Progenitor cell of endocrine pancreas (in vitro differentiated cells): ENCODE data around the gene NAA60. TPM values are rescaled to one million over a fixed set of nuclear protein-coding genes. Genes with fewer than 3 reads are reported as not detected.
"Not testable (repeated sequence)": the region's sequence is repeated elsewhere in the genome, so short reads cannot be mapped to it uniquely, and the experiment has no call there.

Experiments used
- DNase-seq: peaks from one replicate; pipeline ENCODE4 v3.0.0; 2021; ENCODE audit warnings: low spot score; ENCODE audit not compliant: unreplicated experiment
- H3K27ac Mint-ChIP-seq: 2 replicates; pipeline ENCODE4 v1.8.0; 2021; ENCODE audit warnings: mild to moderate bottlenecking, moderate library complexity, mixed read lengths
- H3K27me3 Mint-ChIP-seq: 2 replicates; pipeline ENCODE4 v1.8.0; 2021; ENCODE audit warnings: mixed read lengths
- H3K36me3 Mint-ChIP-seq: 2 replicates; pipeline ENCODE4 v1.8.0; 2022; ENCODE audit warnings: mixed read lengths; ENCODE audit not compliant: insufficient read depth
- H3K4me1 Mint-ChIP-seq: 2 replicates; pipeline ENCODE4 v1.8.0; 2021; ENCODE audit warnings: low read depth, mixed read lengths
- H3K4me3 Mint-ChIP-seq: 2 replicates; pipeline ENCODE4 v1.8.0; 2021; ENCODE audit warnings: low read depth, mild to moderate bottlenecking, moderate library complexity, mixed read lengths
- H3K9me3 Mint-ChIP-seq: 2 replicates; pipeline ENCODE4 v1.8.0; 2021; ENCODE audit warnings: low read depth, mixed read lengths
- CTCF ChIP-seq: fragments of 200-600 bp; sonication (generic); IDR thresholded peaks from one replicate; pipeline ENCODE4 v1.5.0; 2021; ENCODE audit warnings: antibody characterized with exemption, mild to moderate bottlenecking; ENCODE audit not compliant: unreplicated experiment
- total RNA-seq: library from RNA; stranded (reverse); gene quantifications from 2 replicates; pipeline ENCODE4 v1.2.1, GENCODE V29; 2021

Gene NAA60
- total RNA-seq, 1 donor from 2014 or later, result 71.3 TPM

GRCh38 chr16:3495176-3495575, 51.7 kb downstream of the NAA60 start, which contains the start of gene C16orf90:
TSS of gene C16orf90 (minus strand) at chr16:3495489. CDS start at chr16:3495421, 68 bp downstream.
- Mint-ChIP-seq H3K27ac (no peak within 1 kb of the TSS), H3K36me3 (no peaks in the 10 kb centered on the region), H3K9me3 (no peaks in the 10 kb centered on the region), H3K4me1 (no peaks in the 10 kb centered on the region), H3K4me3 (no peak within 1 kb of the TSS), H3K27me3 (no peaks in the 10 kb centered on the region)
- TF ChIP-seq CTCF, result no peak
- no peak for DNase-seq

- H3K36me3 Mint-ChIP-seq, result no peaks in the 10 kb centered on the region
- H3K27ac Mint-ChIP-seq, result no peak overlapping the region
- no peaks in the 10 kb centered on the region for H3K27me3 Mint-ChIP-seq
- no peak for TF ChIP-seq CTCF
- no peak for DNase-seq
- no peak overlapping the region for H3K4me3 Mint-ChIP-seq
- H3K9me3 Mint-ChIP-seq, result no peaks in the 10 kb centered on the region
- H3K4me1 Mint-ChIP-seq, result peaks cover 4% of the 10 kb centered on the region
These were observed 52.9 kb downstream of the NAA60 start for GRCh38 chr16:3496386-3496785.

DNA sequence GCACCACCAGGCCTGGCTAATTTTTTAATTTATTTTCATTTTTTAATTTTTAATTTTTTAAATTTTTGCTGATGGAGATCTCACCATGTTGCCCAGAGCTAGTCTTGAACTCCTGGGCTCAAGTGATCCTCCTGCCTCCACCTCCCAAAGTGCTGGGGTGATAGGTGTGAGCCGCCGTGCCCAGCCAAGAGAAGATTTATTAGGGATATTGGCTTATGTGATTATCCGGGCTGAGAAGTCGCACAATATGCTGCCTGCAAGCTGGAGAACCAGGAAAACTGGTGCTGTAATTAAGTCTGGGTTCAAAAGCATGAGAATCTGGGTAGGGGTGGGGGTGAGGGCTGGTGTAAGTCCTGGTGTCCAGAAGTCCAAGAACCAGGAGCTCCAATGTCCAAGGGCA, 54.3 kb downstream of the NAA60 start:
- H3K36me3 Mint-ChIP-seq, result no peaks in the 10 kb centered on the region
- no peak overlapping the region for H3K4me3 Mint-ChIP-seq
- peaks cover 11% of the 10 kb centered on the region for H3K4me1 Mint-ChIP-seq

GRCh38 chr16:3498988-3499387, 55.5 kb downstream of the NAA60 start:
- H3K36me3 Mint-ChIP-seq, result no peaks in the 10 kb centered on the region
- H3K27me3 Mint-ChIP-seq, result no peaks in the 10 kb centered on the region
- TF ChIP-seq CTCF, result no peak
- peaks cover 11% of the 10 kb centered on the region for H3K4me1 Mint-ChIP-seq
- no peak for DNase-seq
- H3K4me3 Mint-ChIP-seq, result no peak overlapping the region
- no peaks in the 10 kb centered on the region for H3K9me3 Mint-ChIP-seq
- no peak overlapping the region for H3K27ac Mint-ChIP-seq

More for the DNA sequence above, 54.3 kb downstream of the NAA60 start:
- TF ChIP-seq CTCF, result no peak
- no peak for DNase-seq
- H3K27ac Mint-ChIP-seq, result no peak overlapping the region
- H3K9me3 Mint-ChIP-seq, result no peaks in the 10 kb centered on the region
- H3K27me3 Mint-ChIP-seq, result no peaks in the 10 kb centered on the region

GRCh38 chr16:3501412-3501761, 57.9 kb downstream of the NAA60 start:
- not testable (repeated sequence) for DNase-seq, H3K27me3 Mint-ChIP-seq, H3K9me3 Mint-ChIP-seq, H3K36me3 Mint-ChIP-seq
- peak overlapping the region; percentile 95 for H3K4me3 Mint-ChIP-seq
- peak overlapping the region; percentile 96 for H3K27ac Mint-ChIP-seq
- peaks cover 11% of the 10 kb centered on the region for H3K4me1 Mint-ChIP-seq

- Mint-ChIP-seq H3K36me3 (peaks cover 9% of the 10 kb centered on the region), H3K27ac (peak overlapping the region; percentile 86), H3K27me3 (no peaks in the 10 kb centered on the region), H3K4me1 (peaks cover 11% of the 10 kb centered on the region), H3K9me3 (no peaks in the 10 kb centered on the region), H3K4me3 (peak overlapping the region; percentile 95)
- TF ChIP-seq CTCF, result no peak
- DNase-seq, result no peak
These were observed 58.4 kb downstream of the NAA60 start for GRCh38 chr16:3501783-3502400.
